Raji (cell line): Measurements from ENCODE around the gene LEO1.
A peak's percentile ranks its signal among the peaks of the same experiment; 100 is the strongest.

Source experiments
- POLR2A ChIP-seq: IDR thresholded peaks from 2 replicates; pipeline ENCODE4 v1.6.1; 2011; ENCODE audit warnings: low read depth, low read length, control low read depth; ENCODE audit not compliant: insufficient read depth

Gene LEO1

GRCh38 chr15:51971375-51972133 is at the start of gene LEO1:
Gene LEO1, minus strand, starts transcription at chr15:51971778. Its CDS starts 33 bp downstream, at chr15:51971745.
- peak; percentile 99 for TF ChIP-seq POLR2A

GRCh38 chr15:52021128-52021671 is 49.6 kb upstream of the LEO1 start:
- TF ChIP-seq POLR2A, result no peak

- TF ChIP-seq POLR2A, result no peak
These were observed 48.9 kb upstream of the LEO1 start for GRCh38 chr15:52020221-52021085.

GRCh38 chr15:52019394-52020220 is 48.0 kb upstream of the LEO1 start:
- TF ChIP-seq POLR2A, result no peak

GRCh38 chr15:52018693-52019393 is 47.3 kb upstream of the LEO1 start, which contains the start of gene MAPK6:
Gene MAPK6, plus strand, starts transcription at chr15:52019219. Its CDS starts 27,242 bp downstream, at chr15:52046461.
- peak; percentile 74 for TF ChIP-seq POLR2A

- no peak for TF ChIP-seq POLR2A
These were observed 46.7 kb upstream of the LEO1 start for GRCh38 chr15:52018244-52018643.

GRCh38 chr15:52016316-52016715 is 44.7 kb upstream of the LEO1 start:
- TF ChIP-seq POLR2A, result no peak

- TF ChIP-seq POLR2A, result no peak
These were observed 43.0 kb upstream of the LEO1 start for GRCh38 chr15:52014616-52015015.

- TF ChIP-seq POLR2A, result no peak
These were observed 41.7 kb upstream of the LEO1 start for GRCh38 chr15:52013151-52013791.

- no peak for TF ChIP-seq POLR2A
These were observed 40.6 kb upstream of the LEO1 start for GRCh38 chr15:52012210-52012609.

- no peak for TF ChIP-seq POLR2A
These were observed 40.1 kb upstream of the LEO1 start for GRCh38 chr15:52011711-52012144.

GRCh38 chr15:52010633-52011595 is 39.3 kb upstream of the LEO1 start:
- no peak for TF ChIP-seq POLR2A
